ENCODE data around the gene SIGLECL1.

SIGLECL1 gene

DNA sequence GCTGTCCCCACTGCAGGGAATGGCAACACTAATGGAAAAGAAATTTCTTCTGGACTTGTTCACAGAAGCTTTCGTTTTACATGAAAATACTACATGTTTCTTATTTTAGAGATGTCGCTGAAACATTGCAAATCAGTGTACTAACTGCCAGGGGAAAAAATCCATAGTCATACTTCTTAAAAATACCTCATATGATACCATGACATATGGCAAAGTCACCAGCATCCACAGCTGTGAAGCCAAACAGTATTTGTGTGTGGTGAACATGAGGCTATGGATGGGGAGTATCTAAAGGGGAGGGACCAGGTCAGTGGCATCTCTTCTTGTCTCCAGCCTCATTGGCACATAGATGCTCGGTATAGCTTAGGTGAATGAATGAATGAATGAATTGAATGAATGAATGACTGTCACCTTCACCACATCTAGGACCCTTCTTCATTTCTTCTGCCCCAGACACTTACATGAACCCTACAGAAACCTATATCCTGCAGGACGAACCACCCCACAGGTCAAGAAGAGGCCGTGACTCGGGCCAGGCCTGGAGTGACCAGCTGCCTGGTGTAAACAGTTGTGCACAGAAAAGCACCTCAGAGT is 40.6 kb upstream of the SIGLECL1 start:
- TF ChIP-seq POLR2AphosphoS5 (IDR thresholded peaks at IDR 0.05; ENCODE audit: low read depth, low read length) = no peak
- no peak for TF ChIP-seq SIN3A (IDR thresholded peaks at IDR 0.05; ENCODE audit: borderline replicate concordance, insufficient read depth, low read length)
- no peak for TF ChIP-seq TAF1 (IDR thresholded peaks at IDR 0.05; ENCODE audit: borderline replicate concordance, insufficient read depth, low read length)
- TF ChIP-seq, protein P1, sequence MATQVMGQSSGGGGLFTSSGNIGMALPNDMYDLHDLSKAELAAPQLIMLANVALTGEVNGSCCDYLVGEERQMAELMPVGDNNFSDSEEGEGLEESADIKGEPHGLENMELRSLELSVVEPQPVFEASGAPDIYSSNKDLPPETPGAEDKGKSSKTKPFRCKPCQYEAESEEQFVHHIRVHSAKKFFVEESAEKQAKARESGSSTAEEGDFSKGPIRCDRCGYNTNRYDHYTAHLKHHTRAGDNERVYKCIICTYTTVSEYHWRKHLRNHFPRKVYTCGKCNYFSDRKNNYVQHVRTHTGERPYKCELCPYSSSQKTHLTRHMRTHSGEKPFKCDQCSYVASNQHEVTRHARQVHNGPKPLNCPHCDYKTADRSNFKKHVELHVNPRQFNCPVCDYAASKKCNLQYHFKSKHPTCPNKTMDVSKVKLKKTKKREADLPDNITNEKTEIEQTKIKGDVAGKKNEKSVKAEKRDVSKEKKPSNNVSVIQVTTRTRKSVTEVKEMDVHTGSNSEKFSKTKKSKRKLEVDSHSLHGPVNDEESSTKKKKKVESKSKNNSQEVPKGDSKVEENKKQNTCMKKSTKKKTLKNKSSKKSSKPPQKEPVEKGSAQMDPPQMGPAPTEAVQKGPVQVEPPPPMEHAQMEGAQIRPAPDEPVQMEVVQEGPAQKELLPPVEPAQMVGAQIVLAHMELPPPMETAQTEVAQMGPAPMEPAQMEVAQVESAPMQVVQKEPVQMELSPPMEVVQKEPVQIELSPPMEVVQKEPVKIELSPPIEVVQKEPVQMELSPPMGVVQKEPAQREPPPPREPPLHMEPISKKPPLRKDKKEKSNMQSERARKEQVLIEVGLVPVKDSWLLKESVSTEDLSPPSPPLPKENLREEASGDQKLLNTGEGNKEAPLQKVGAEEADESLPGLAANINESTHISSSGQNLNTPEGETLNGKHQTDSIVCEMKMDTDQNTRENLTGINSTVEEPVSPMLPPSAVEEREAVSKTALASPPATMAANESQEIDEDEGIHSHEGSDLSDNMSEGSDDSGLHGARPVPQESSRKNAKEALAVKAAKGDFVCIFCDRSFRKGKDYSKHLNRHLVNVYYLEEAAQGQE (IDR thresholded peaks at IDR 0.05; ENCODE audit: insufficient read depth in 1 of 2, low read depth in 2 of 2, low read length in 2 of 2) = no peak
- no peak for TF ChIP-seq FOXP2 (optimal IDR thresholded peaks at IDR 0.05; ENCODE audit: borderline replicate concordance, extremely low read depth, extremely low read length, insufficient read depth)

DNA sequence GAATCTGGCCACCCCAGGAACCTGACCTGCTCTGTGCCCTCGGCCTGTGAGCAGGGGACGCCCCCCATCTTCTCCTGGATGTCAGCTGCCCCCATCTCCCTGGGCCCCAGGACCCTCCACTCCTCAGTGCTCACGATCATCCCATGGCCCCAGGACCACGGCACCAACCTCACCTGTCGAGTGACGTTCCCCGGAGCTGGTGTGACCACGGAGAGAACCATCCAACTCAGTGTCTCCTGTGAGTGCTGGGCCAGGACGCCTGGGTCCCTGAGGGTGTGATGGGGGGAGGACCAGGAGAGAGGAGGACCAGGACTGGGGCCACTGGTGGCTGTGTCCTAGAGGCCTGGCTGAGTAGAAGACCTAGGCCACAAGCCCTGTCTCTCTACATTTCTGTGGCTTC is 39.0 kb upstream of the SIGLECL1 start:
- no peak for TF ChIP-seq POLR2AphosphoS5 (IDR thresholded peaks at IDR 0.05; ENCODE audit: low read depth, low read length)
- TF ChIP-seq FOXP2 (optimal IDR thresholded peaks at IDR 0.05; ENCODE audit: borderline replicate concordance, extremely low read depth, extremely low read length, insufficient read depth) = no peak

DNA sequence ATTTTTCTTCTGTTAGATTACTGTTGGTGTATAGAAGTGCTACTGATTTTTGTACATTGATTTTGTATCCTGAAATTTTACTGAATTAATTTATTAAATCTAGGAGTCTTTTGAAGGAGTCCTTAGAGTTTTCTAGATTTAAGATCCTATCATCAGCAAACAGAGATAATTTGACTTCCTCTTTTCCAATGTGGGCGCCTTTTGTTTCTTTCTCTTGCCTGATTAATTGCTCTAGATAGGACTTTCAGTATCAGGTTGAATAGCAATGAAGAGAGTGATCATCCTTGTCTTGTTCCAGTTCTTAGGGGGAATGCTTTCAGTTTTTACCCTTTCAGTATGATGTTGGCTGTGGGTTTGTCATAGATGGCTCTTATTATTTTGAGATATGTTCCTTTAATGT is 31.6 kb upstream of the SIGLECL1 start:
- TF ChIP-seq, protein P1 (IDR thresholded peaks at IDR 0.05; ENCODE audit: insufficient read depth in 1 of 2, low read depth in 2 of 2, low read length in 2 of 2) = no peak
- TF ChIP-seq SIN3A (IDR thresholded peaks at IDR 0.05; ENCODE audit: borderline replicate concordance, insufficient read depth, low read length) = no peak
- TF ChIP-seq POLR2AphosphoS5 (IDR thresholded peaks at IDR 0.05; ENCODE audit: low read depth, low read length) = no peak
- no peak for TF ChIP-seq TAF1 (IDR thresholded peaks at IDR 0.05; ENCODE audit: borderline replicate concordance, insufficient read depth, low read length)
- TF ChIP-seq FOXP2 (optimal IDR thresholded peaks at IDR 0.05; ENCODE audit: borderline replicate concordance, extremely low read depth, extremely low read length, insufficient read depth) = no peak

DNA sequence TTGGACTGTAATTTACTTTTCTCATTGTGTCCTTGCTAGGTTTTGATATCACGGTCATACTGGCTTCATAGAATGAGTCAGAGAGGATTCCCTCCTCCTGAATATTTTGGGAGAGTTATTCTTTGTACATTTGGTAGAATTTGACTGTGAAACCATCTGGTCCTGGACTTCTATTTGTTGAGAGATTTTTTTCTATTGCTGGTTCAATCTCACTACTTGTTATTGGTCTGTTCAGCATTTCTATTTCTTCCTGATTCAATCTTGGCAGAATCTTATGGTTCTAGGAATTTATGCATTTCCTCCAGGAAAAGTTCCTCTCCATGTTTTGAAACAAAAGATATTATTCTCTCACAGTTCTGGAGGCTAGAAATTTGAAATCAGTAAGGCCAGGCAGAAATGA is 30.9 kb upstream of the SIGLECL1 start:
- TF ChIP-seq TAF1 (IDR thresholded peaks at IDR 0.05; ENCODE audit: borderline replicate concordance, insufficient read depth, low read length) = no peak
- TF ChIP-seq POLR2AphosphoS5 (IDR thresholded peaks at IDR 0.05; ENCODE audit: low read depth, low read length) = no peak
- no peak for TF ChIP-seq FOXP2 (optimal IDR thresholded peaks at IDR 0.05; ENCODE audit: borderline replicate concordance, extremely low read depth, extremely low read length, insufficient read depth)
- no peak for TF ChIP-seq SIN3A (IDR thresholded peaks at IDR 0.05; ENCODE audit: borderline replicate concordance, insufficient read depth, low read length)
- TF ChIP-seq, protein P1 (IDR thresholded peaks at IDR 0.05; ENCODE audit: insufficient read depth in 1 of 2, low read depth in 2 of 2, low read length in 2 of 2) = no peak

DNA sequence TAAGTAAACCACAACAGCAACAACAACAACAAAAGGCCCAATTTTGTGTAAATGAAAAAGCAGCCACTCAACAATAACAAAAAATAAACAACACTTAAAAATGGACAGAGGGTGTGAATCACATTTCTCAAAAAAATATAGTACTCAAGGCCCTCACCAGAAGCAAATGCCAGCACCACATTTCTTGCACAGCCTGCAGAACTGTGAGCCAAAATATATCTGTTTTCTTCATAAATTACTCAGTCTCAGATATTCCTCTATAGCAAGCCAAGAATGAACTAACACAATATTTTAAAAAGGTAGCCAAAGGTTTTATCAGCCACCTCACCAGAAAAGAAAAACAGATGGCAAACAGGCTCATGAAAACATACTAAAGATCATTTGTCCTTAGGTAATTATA is 29.9 kb upstream of the SIGLECL1 start:
- no peak for TF ChIP-seq FOXP2 (optimal IDR thresholded peaks at IDR 0.05; ENCODE audit: borderline replicate concordance, extremely low read depth, extremely low read length, insufficient read depth)
- TF ChIP-seq, protein P1 (IDR thresholded peaks at IDR 0.05; ENCODE audit: insufficient read depth in 1 of 2, low read depth in 2 of 2, low read length in 2 of 2) = no peak
- no peak for TF ChIP-seq SIN3A (IDR thresholded peaks at IDR 0.05; ENCODE audit: borderline replicate concordance, insufficient read depth, low read length)
- no peak for TF ChIP-seq TAF1 (IDR thresholded peaks at IDR 0.05; ENCODE audit: borderline replicate concordance, insufficient read depth, low read length)
- no peak for TF ChIP-seq POLR2AphosphoS5 (IDR thresholded peaks at IDR 0.05; ENCODE audit: low read depth, low read length)
